ES-I3 (cell line): Measurements from ENCODE around the gene MRPS34.
A peak's percentile ranks its signal among the peaks of the same experiment; 100 is the strongest.

Experiments used
- H3K36me3 ChIP-seq: 2 replicates; pipeline ENCODE4 v1.6.1; 2013; ENCODE audit warnings: mild to moderate bottlenecking, low read length, control low read depth, moderate library complexity; ENCODE audit not compliant: insufficient read depth
- H3K4me1 ChIP-seq: 2 replicates; pipeline ENCODE4 v1.6.1; 2013; ENCODE audit warnings: mild to moderate bottlenecking, control low read depth, low read length; ENCODE audit not compliant: insufficient read depth
- H3K9ac ChIP-seq: 2 replicates; pipeline ENCODE4 v1.6.1; 2013; ENCODE audit warnings: low read depth, mild to moderate bottlenecking, low read length, moderate library complexity
- H3K9me3 ChIP-seq: 2 replicates; pipeline ENCODE4 v1.6.1; 2013; ENCODE audit warnings: mild to moderate bottlenecking, low read length, moderate library complexity; ENCODE audit not compliant: control insufficient read depth, insufficient read depth

Gene MRPS34

DNA sequence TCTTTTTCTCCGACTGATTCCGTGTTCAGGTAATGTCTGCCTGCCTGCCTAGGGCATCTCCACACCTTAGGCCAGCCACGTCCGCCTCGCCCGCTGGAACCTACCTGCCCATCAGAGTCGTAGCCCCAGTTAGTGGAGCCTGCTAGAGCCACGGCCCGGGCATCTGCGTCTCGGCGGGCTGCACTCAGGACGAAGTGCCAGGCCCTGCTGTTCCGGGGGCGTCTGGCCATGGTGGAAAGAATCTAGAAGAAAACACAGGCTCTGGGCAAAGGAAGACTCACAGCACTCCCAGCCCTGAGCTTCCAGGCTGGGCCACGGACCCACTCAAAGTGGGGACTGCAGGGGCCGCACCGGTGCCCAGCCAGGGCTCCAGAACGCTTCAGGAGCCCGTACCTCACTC lies 8.3 kb upstream of the MRPS34 start:
- Histone ChIP-seq H3K4me1 (no peaks in the 10 kb centered on the region; the same call in 1 of the 2 replicates), H3K9me3 (no peaks in the 10 kb centered on the region), H3K9ac (peak overlapping the region; percentile 61), H3K36me3 (no peaks in the 10 kb centered on the region; the same call in none of the 2 replicates)

DNA sequence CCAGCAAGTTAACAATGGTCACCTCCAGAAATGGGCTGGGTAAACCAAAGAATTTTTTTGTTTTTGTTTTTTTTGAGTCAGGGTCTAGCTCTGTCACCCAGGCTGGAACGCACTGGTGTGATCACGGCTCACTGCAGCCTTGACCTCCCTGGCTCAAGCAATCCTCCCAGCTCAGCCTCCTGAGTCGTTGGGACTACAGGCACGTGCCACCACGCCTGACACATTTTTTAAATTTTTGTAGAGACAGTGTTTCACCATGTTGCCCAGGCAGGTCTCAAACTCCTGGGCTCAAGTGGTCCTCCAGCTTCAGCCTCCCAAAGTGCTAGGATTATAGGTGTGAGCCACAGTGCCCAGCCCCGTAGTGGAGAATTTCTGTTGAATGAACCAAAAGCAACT lies 7.7 kb upstream of the MRPS34 start:
- no peaks in the 10 kb centered on the region; the same call in none of the 2 replicates for H3K36me3 ChIP-seq
- H3K4me1 ChIP-seq = no peaks in the 10 kb centered on the region; the same call in 1 of the 2 replicates
- no peak overlapping the region for H3K9ac ChIP-seq
- no peaks in the 10 kb centered on the region for H3K9me3 ChIP-seq

DNA sequence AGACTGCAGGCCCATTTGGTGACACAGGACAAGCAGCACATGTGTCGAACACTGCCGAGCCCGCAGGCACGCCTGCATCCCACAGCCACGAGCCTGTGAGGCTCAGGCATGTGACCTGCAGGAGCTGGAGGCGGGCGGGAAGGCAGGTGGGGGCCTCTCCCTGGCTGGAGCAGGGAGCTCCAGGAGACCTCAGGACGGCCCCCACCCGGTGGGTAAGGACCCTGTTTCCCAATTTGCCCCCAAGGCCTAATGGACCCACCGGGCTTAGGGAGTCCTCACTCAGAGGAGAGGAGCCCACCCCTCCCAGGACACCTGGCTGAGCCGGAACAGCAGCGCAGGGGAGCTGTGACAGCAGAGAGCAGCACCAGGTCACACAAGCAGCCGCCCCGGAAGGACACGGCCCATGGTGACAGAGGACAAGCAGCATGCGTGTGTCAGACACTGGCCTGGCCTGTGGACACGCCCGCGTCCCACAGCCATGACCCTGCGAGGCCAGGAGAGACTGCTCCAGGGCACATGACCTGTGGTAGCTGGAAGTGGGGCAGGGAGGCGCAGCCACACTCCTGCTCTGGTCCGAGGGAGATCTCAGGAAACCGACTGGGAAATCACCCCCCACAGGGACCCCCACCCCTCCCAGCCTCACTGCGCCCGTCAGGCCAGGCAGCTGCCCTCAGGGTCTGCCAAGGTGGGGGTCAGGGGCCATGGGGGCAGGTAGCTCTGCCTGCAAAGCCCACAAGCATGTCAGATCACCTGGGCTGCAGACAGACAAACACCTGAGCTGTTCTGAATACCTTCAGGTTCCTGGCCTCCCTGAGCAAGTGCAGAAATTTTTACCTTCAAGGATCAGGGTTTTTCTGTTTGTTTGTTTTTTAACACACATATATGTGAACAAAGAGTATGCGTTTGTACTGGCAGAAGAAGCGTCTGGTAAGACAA lies 7.1 kb upstream of the MRPS34 start:
- Histone ChIP-seq H3K36me3 (no peaks in the 10 kb centered on the region; the same call in none of the 2 replicates), H3K4me1 (no peaks in the 10 kb centered on the region; the same call in 1 of the 2 replicates), H3K9me3 (no peaks in the 10 kb centered on the region), H3K9ac (no peak overlapping the region)

DNA sequence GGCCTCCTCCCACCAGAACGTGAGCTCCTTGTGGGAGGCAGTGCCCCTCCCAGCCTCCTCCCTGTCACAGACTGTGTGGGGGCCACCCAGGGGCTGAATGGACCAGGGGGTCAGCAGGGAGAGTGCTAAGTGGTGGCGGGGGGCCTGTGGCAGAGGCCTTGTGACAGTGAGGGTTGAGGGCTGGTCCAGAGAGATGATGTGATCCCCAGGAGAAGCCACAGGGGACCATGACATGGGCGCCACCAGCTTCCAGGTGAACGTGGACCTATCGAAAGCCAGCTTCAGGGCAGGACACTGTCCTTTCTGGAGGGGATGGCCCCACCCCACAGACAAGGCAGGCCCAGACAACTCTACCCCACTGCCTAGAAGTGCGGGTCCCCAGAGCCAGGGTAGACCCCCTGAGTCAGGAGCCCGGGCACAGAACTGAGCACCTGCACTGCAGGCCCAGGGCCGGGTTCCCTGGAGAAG lies 6.3 kb upstream of the MRPS34 start:
- Histone ChIP-seq H3K9me3 (no peaks in the 10 kb centered on the region), H3K4me1 (no peaks in the 10 kb centered on the region; the same call in 1 of the 2 replicates), H3K36me3 (no peaks in the 10 kb centered on the region; the same call in none of the 2 replicates), H3K9ac (no peak overlapping the region)

DNA sequence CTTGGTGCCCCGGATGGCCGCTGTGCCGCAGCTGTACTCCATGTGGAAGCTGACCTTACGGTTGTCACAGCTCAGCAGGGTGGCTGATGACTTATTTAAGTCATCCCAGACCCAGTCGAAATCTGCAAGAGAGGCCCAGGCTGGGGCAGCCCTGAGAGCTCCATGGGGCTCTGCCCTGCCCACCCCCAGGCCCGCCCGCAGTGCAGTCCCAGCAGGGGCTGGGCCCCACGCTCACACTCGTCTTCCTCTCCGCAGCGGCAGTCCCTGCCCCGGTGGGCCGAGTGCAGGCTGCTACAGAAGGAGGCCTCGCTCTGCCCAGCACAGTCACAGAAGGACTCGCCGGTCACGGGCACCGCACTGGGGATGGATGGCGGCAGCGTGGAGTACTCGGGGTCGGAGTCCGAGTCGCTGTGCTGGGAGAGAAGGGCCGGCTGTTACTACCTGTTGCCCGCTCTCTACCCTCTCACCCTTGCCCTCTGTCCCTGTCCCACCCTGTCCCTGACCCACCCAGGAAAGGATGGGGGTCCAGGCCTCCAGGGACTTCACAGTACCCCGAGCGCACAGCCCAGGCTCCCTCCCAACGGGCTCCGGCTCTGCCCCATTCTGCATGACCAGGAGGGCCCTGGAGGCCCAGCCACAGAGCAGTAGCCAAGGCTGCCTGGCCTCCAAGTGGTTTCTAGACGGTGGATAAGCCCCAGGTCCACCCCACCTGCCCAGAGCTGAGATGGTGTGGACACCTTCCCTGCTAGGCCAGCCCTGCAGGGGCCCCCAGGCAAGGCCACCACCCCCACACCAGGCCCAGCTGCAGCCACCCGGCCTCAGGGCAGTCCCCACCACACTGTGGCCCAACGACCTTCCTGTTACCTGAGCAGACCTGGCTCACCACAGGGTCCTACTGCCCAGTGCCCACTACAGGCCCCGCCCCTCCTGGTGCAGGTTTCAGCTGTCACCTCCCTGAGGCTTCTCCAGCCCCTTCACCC lies 5.6 kb upstream of the MRPS34 start:
- Histone ChIP-seq H3K4me1 (no peaks in the 10 kb centered on the region; the same call in 1 of the 2 replicates), H3K9me3 (no peaks in the 10 kb centered on the region), H3K36me3 (no peaks in the 10 kb centered on the region; the same call in none of the 2 replicates), H3K9ac (no peak overlapping the region)

DNA sequence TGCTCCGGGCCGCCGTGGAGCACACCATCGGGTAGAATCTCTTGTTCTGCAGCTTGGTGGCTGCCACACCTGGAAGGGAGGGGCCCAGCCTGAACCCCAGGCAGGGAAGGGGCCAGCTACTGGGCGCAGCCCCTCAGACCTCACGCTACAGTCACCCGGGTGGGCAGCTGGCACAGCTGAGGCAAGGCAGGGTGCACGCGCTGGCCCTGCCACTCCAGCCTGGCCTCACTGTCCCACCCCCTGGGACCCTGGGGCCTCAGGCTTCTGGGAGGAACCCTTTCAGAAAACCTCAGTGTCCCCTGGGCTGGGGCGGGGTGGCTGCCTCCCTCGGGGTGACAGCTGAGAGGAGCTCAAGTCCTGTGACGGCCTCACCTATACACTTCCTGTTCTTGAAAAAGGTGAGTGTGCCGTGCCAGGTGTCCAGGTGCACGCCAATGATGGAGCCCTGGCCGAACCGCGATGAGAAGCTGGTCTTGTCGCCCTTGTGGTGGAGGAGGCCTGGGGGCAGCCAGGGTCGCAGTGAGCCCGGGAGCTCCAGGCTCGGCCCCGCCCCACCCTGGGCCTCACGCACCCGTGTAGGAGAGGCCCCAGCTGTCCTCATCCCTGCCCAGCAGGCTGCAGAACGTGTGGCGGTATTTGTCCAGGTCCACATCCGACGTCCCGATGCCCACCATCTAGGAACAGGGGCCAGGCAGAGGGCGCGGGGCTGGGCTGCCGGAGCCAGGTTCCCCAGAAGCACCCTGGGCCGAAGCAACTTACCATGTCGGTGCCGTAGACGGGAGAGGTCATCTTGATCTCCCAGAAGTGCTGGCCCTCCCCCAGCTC lies 4.7 kb upstream of the MRPS34 start:
- Histone ChIP-seq H3K4me1 (no peaks in the 10 kb centered on the region; the same call in 1 of the 2 replicates), H3K9ac (no peak overlapping the region), H3K36me3 (no peaks in the 10 kb centered on the region; the same call in none of the 2 replicates), H3K9me3 (no peaks in the 10 kb centered on the region)

DNA sequence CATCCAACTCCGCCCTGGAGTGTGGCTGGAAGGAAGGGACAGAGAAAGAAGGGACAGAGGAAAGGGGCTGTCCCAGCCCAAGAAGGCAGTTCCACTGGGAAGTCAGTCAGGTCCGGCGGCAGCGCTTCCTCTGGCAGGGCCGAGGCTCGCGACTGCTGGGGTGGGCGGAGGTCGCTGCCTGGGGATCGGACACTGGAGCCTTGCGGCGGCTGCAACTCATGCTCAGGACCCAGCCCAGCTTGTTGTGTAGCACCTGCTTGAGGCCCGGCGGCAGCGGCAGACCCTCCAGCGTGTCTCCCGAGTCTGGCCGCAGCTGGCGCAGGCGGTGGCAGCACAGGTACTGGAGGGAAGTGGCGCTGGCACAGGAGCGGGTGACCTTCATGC lies 4.0 kb upstream of the MRPS34 start:
- no peaks in the 10 kb centered on the region; the same call in 1 of the 2 replicates for H3K4me1 ChIP-seq
- H3K9me3 ChIP-seq = no peaks in the 10 kb centered on the region
- no peak overlapping the region for H3K9ac ChIP-seq
- no peaks in the 10 kb centered on the region; the same call in none of the 2 replicates for H3K36me3 ChIP-seq

DNA sequence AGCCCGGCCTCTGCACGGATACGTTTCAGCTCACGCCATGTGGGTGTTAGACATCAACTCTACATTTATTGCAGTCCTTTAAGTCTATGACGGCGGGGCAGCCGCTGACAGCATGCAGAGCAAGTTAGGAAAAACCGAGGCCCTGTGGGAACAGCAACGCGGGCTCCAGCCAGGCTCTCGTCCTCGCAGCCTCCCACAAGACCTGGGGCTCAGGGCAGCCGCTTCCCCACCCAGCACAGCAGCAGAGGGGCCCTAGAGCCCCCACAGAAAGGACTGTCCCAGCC lies 3.7 kb upstream of the MRPS34 start:
- Histone ChIP-seq H3K9me3 (no peaks in the 10 kb centered on the region), H3K9ac (no peak overlapping the region), H3K36me3 (no peaks in the 10 kb centered on the region; the same call in none of the 2 replicates), H3K4me1 (no peaks in the 10 kb centered on the region; the same call in 1 of the 2 replicates)

DNA sequence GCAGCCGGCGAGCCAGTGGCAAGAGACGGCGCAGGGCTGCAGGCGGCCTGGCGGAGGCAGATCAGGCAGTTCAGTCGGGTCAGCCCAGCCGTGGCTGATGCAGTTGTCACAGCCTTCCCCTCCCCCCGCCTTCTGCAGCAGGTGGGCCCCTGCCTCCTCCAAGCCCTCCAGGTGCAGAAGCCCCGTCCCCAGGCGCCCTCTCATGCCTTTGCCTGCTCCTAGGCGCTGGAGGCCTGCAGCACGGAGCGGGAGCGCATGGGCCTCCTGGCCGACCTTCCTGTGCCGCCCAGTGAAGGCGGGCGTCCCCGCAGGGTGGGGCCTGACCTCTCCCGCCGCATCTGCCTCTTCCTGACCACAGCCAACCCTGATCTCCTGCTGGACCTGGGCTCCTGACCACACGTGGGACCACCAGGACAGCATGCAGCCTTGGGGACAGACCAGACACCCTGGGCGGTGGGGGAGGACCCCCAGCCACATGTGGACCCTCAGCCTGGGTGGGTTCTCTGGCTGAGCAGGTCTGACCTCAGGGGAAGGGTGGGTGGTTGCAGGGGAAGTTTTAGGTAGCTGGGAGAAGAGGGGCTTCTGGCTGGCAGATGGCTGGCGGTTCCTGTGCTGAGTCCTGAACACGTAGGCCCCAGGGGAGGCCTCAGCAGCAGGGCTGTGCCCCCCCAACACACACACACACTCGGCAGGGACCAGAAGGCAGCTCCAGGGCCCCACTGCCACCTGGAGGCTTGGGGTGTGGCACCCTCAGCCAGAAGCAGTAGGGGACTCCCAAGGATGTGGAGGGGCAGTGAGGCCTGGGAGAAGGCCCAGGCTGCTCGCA lies 3.1 kb upstream of the MRPS34 start:
- Histone ChIP-seq H3K9me3 (no peaks in the 10 kb centered on the region), H3K4me1 (no peaks in the 10 kb centered on the region), H3K9ac (no peak overlapping the region), H3K36me3 (no peaks in the 10 kb centered on the region; the same call in none of the 2 replicates)

DNA sequence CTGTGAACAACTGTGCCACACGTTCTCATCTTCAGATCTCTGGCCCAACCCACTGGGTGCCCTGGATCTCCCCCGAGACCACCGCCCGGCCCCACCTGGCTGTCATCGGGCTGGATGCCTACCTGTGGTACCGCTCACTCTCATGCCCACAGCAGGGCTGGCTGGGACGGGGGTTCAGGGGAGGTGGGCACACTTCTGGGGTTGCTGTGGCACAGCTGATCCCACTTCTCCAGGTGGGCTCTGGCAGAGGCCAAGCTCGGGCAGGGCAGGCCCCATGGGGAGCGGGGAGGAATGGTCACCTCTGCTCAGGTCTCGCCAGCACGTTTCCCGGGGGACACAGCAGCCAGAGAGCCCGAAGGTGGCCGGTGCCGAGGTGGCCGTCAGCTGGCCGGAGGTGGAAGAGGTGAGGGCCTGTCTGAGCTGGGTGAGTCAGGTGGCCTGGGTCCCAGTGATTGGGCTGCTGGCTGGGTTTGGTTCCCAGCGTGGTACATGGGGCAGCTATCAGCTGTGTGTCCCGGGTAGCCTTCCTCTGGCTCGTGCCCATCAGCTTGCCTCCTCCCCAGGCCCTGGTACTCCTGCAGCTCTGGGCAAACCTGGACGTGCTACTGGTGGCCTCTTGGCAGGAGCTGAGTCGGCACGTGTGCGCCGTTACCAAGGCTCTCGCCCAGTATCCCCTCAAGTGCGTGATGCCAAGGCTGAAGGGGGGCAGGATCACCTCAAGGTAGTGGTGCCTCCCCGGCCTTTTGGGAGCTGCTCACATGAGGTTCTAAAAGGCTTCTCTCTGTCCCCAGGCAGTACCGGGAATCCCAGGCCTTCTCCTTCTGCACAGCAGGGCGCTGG lies 2.3 kb upstream of the MRPS34 start:
- Histone ChIP-seq H3K9me3 (no peaks in the 10 kb centered on the region), H3K4me1 (no peaks in the 10 kb centered on the region), H3K9ac (no peak overlapping the region), H3K36me3 (no peaks in the 10 kb centered on the region; the same call in none of the 2 replicates)

DNA sequence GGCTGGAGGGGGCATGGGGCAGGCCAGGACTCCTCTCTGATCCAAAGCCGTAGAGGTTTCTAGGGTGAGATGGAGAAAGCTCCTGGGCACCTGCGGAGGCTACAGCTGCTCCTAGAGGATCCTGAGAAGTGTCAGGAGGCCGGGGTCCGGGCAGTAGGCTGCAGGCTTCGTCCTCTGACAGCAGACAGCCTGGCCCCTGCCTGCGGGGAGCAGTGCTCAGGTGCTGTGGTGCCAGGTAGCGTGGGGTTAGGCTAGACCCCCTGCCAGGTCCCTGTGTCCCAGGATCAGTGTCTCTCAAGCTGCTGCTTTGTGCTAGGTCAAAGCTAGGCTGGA lies 1.5 kb upstream of the MRPS34 start:
- Histone ChIP-seq H3K9ac (0 out of 2 replicates have a peak overlapping the region, but pooled peaks have one; percentile 92), H3K9me3 (no peaks in the 10 kb centered on the region), H3K36me3 (no peaks in the 10 kb centered on the region; the same call in none of the 2 replicates), H3K4me1 (no peaks in the 10 kb centered on the region)

DNA sequence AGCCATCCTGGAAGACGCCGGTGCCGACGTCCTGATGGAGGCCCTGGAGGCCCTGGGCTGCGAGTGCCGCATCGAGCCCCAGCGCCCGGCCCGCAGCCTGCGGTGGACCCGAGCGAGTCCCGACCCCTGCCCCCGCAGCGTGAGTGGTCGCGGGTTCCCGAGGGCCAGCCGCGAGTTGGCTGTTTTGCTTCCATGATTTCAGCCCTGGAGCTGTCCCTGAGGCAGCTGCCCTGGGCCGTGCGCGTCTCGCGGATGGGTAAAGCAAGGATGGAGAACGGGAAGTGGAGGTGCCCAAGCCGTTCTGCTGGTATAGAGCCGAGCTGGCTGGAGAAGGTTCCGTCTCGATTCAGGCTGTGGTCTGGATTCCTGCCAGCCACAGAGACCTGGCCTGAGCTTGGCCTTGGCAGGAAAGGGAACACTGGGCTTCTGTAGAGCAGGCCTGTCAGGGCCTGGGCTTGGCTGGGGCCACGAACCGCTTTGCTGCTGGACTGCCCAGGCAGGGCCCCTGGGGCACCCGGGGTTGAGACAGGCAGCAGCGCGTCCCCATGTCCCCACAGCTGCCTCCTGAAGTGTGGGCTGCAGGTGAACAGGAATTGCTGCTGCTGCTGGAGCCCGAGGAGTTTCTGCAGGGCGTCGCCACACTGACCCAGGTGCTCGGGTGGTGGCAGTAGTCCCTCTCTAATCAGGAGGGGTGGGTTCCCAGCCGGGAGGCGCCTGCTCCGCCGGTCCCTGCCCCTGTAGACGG lies 941 bp upstream of the MRPS34 start:
- Histone ChIP-seq H3K9ac (peak overlapping the region; percentile 92), H3K9me3 (no peaks in the 10 kb centered on the region), H3K4me1 (no peaks in the 10 kb centered on the region), H3K36me3 (no peaks in the 10 kb centered on the region; the same call in none of the 2 replicates)
